ENCODE measurements around the gene MROH8.
A peak's percentile ranks its signal among the peaks of the same experiment; 100 is the strongest.

Gene MROH8

DNA sequence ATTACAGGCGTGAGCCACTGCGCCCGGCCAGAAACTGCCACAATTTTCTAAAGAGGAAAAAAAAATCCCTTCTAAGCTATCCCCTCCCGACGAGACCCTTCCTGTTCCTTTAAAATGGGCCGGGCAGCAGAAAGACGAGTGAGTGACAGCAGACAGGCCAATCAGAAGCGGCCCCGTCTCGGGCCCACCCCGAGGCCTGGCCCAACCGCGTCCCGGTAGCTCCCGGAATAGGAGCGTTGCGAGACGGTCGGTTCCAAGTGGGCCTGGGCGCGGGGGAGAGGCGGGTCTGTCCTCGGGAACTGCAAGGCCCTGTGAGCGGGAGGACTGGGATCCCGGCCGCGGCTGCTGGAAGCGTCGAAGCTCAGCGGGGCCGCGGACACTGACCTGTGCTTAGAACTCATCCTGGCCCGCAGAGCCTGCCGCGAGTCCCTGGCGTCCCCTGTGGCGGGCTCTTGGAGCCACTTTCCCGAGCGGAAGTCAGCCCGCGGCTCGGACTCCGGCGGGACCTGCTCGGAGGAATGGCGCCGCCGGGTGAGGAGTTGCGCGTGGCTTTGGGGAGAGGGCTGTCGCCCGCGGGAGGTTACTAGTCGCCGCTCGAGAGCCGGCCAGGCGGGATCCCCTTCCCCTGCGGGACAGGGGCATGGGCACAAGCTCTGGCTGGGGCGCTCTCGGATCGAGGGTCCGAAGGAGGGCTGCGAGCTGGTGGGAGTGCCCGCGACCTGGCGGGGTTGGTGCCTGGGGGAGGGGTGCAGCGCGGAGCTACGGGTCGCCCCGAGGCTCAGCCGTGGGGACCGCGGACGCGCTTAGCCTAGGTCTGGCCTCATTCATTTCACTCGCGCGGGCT is at the start of gene MROH8, which contains the start of gene RPN2:
Gene MROH8, minus strand, starts transcription at position 710 of the 844 bp plus-strand sequence.
Gene RPN2, plus strand, starts transcription at position 492 of the 844 bp plus-strand sequence. Its CDS starts 27 bp downstream, at position 519.
- TF ChIP-seq CTCF (IDR thresholded peaks at IDR 0.05; ENCODE audit: low read depth, low read length, missing control alignments), result no peak
- peak; percentile 89 for DNase-seq (ENCODE audit: extremely low read depth, low read depth)
- peak within 1 kb of the TSS; percentile 97 for H3K4me3 ChIP-seq (replicated peaks; ENCODE audit: low read depth, low read length)

- no peak for TF ChIP-seq CTCF (IDR thresholded peaks at IDR 0.05; ENCODE audit: low read depth, low read length, missing control alignments)
Observed at GRCh38 chr20:37228656-37229055, 49.3 kb upstream of the MROH8 start.

DNA sequence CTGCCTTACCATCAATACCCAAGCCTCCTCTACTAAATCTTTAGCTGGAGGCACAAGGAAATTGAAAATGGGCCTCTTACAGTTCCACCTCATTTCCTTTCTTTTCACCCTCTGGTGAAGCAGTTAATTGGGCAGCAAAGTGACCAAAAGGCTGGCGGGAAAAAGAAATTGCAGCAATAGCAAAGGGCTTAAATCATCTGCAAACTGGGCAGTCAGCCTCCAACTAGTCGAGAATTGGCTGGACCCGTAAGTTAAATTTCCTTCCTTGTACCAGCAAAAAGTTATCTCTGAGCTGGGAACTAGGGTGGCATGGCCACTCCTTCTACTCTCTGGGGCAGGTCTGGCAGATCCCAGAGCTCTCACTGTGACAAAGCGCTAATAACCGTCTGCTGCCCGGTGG is 48.7 kb upstream of the MROH8 start:
- DNase-seq (ENCODE audit: extremely low read depth, low read depth), result no peak
- no peak for TF ChIP-seq CTCF (IDR thresholded peaks at IDR 0.05; ENCODE audit: low read depth, low read length, missing control alignments)
- no peak overlapping the region for H3K4me3 ChIP-seq (replicated peaks; ENCODE audit: low read depth, low read length)

More at GRCh38 chr20:37228656-37229055, 49.3 kb upstream of the MROH8 start:
- H3K4me3 ChIP-seq (replicated peaks; ENCODE audit: low read depth, low read length), result no peak overlapping the region
- no peak for DNase-seq (ENCODE audit: extremely low read depth, low read depth)

DNA sequence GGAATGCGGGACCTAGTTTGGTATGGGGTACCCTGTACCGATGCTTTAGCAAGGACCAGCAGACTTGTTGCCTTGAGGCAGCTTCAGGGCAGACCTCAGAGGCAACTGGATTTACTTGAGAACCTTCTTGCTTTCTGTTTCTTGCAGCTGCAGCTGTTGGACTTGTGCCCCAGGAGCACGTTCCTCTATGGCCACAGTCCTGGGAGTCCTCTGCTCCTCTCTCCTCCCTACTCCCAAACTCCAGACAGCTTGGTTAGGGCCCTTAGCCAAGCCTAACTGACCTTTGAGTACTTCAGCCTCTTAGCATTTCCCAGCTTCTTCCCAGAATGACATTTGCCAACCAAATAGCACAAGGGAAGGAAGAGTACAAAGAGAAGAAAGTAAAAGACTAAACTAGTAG is 47.5 kb upstream of the MROH8 start:
- TF ChIP-seq CTCF (IDR thresholded peaks at IDR 0.05; ENCODE audit: low read depth, low read length, missing control alignments), result no peak
- DNase-seq (ENCODE audit: extremely low read depth, low read depth), result no peak
- no peak overlapping the region for H3K4me3 ChIP-seq (replicated peaks; ENCODE audit: low read depth, low read length)

DNA sequence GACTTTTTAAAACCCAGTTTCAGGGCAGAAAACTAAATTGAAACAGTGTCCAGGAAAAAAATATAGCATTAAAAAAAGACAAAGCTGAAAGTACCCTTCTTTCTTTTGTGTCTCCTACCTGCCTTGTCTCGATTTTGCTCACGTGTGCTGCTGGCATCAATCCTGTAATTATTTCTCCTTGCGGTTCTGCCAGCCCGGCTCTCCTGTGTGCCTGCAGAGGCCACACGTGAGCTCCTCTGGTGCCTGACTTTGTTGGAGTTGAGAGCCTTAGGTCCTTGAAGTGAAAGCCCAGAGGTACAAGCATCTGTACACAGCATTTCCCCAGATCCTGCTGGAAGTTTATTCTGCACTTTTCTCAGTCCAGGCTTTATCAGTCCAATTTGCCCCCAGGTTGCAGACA is 45.8 kb upstream of the MROH8 start:
- TF ChIP-seq CTCF (IDR thresholded peaks at IDR 0.05; ENCODE audit: low read depth, low read length, missing control alignments), result no peak
- DNase-seq (ENCODE audit: extremely low read depth, low read depth), result no peak

DNA sequence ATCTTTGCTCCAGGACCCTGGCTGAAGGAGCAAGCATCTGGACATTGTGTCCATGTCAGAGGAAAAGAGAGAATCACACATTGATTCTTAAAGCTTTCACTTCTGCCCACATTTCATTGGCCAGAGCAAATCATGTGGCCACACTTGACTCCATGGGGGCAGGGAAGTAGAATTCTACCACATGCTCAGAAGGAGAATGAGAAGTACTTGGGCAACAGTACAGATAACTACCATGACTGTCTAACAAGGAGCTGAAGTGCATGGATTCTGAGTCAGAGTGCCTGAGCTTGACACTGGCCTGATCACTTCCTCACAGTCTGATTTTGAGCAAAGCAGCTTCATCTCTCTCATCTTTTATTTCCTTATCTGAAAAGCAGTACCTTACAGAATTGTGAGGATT is 43.7 kb upstream of the MROH8 start:
- no peak for TF ChIP-seq CTCF (IDR thresholded peaks at IDR 0.05; ENCODE audit: low read depth, low read length, missing control alignments)
- peak; percentile 22 for DNase-seq (ENCODE audit: extremely low read depth, low read depth)
- no peak overlapping the region for H3K4me3 ChIP-seq (replicated peaks; ENCODE audit: low read depth, low read length)

More for the DNA sequence above, 45.8 kb upstream of the MROH8 start:
- H3K4me3 ChIP-seq (replicated peaks; ENCODE audit: low read depth, low read length), result no peak overlapping the region
